RWPE2 (cell line): ENCODE data around the gene OS9.

ENCODE experiments used
- ATAC-seq: fragments of 200-7000 bp; cut with Tn5 transposase; 3 replicates; pipeline ENCODE4 v1.9.1; 2021; ENCODE audit warnings: low read depth
- DNase-seq: peaks from one replicate; pipeline ENCODE4 v3.0.0-alpha.2; 2020; ENCODE audit warnings: low spot score
- H3K27ac ChIP-seq: fragments of 450-650 bp; 2 replicates; pipeline ENCODE4 v1.5.1; 2017; ENCODE audit warnings: mild to moderate bottlenecking; ENCODE audit not compliant: poor library complexity, severe bottlenecking
- H3K27me3 ChIP-seq: fragments of 250-450 bp; sonication (Bioruptor Pico); 2 replicates; pipeline ENCODE4 v1.5.1; 2021; ENCODE audit warnings: mild to moderate bottlenecking, moderate library complexity; ENCODE audit not compliant: insufficient read depth, poor library complexity, severe bottlenecking
- H3K36me3 ChIP-seq: fragments of 250-450 bp; sonication (Bioruptor Pico); 2 replicates; pipeline ENCODE4 v1.5.1; 2020; ENCODE audit warnings: low read depth, mild to moderate bottlenecking, moderate library complexity
- H3K4me1 ChIP-seq: fragments of 250-450 bp; sonication (Bioruptor Pico); 2 replicates; pipeline ENCODE4 v1.5.1; 2021; ENCODE audit warnings: mild to moderate bottlenecking, moderate library complexity; ENCODE audit not compliant: insufficient read depth, poor library complexity, severe bottlenecking
- H3K4me3 ChIP-seq: fragments of 250-450 bp; sonication (Bioruptor Pico); 2 replicates; pipeline ENCODE4 v1.5.1; 2021; ENCODE audit warnings: mild to moderate bottlenecking, moderate library complexity; ENCODE audit not compliant: severe bottlenecking
- H3K9me3 ChIP-seq: fragments of 250-450 bp; sonication (Bioruptor Pico); 2 replicates; pipeline ENCODE4 v1.5.1; 2021; ENCODE audit warnings: mild to moderate bottlenecking, moderate library complexity; ENCODE audit not compliant: severe bottlenecking
- TF ChIP-seq, protein P1 (sequence below): fragments of 450-650 bp; IDR thresholded peaks from one replicate; pipeline ENCODE4 v1.5.1; 2017; ENCODE audit warnings: mild to moderate bottlenecking, moderate library complexity; ENCODE audit not compliant: poor library complexity, severe bottlenecking

Gene OS9

DNA sequence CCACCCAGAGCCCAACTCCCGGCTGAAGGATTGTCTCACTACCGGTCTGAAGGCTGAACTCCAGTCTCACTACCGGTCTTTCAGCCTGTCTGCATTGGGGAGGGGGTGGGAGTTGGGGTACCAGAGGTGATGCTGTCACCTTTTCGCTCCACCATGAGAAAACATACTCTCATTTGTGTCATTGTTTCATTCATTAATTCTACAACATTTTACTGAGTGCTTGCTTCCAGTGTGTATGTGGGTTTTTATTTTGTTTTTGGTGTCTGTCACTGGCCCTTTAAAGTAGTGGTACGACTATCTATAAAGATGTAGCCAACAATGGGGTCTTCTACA lies 58.7 kb downstream of the OS9 start:
- Histone ChIP-seq H3K4me3 (peak overlapping the region; percentile 13), H3K4me1 (peaks cover 8% of the 10 kb centered on the region), H3K9me3 (no peaks in the 10 kb centered on the region), H3K27me3 (no peaks in the 10 kb centered on the region), H3K27ac (peak overlapping the region; percentile 65), H3K36me3 (peaks cover 40% of the 10 kb centered on the region)
- DNase-seq (no peak), ATAC-seq (no peak)
- TF ChIP-seq, protein P1, sequence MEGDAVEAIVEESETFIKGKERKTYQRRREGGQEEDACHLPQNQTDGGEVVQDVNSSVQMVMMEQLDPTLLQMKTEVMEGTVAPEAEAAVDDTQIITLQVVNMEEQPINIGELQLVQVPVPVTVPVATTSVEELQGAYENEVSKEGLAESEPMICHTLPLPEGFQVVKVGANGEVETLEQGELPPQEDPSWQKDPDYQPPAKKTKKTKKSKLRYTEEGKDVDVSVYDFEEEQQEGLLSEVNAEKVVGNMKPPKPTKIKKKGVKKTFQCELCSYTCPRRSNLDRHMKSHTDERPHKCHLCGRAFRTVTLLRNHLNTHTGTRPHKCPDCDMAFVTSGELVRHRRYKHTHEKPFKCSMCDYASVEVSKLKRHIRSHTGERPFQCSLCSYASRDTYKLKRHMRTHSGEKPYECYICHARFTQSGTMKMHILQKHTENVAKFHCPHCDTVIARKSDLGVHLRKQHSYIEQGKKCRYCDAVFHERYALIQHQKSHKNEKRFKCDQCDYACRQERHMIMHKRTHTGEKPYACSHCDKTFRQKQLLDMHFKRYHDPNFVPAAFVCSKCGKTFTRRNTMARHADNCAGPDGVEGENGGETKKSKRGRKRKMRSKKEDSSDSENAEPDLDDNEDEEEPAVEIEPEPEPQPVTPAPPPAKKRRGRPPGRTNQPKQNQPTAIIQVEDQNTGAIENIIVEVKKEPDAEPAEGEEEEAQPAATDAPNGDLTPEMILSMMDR: no peak

DNA sequence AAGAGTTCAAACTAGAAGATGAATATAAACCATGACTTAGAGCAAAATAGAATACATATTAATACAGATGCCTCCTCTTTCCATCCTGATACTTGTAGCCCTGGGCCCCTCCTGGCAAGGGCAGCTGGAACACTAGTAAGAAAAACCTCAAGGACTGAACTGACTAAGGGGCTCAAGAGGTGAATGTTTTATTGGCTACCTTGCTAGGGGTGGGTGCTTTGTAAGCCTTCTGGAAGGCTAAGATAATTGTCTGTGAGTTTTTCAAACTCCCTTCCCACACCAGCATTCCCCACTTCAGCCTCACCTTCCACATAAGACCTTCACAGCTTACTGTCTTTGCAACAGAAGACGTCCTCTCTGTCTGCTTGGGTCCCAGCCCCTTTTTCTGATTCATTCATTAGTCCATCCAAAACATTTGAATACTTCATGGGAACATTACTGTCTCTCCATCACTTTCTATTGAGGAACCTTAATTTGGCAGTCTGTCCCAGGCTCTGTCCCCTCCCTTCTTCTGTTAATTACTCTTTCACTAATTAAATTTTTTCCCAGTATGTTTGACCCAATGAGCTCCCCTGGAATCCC lies 59.9 kb downstream of the OS9 start:
- Histone ChIP-seq H3K9me3 (no peaks in the 10 kb centered on the region), H3K36me3 (peaks cover 33% of the 10 kb centered on the region), H3K4me1 (peaks cover 8% of the 10 kb centered on the region), H3K27me3 (no peaks in the 10 kb centered on the region), H3K27ac (peak overlapping the region; percentile 65), H3K4me3 (no peak overlapping the region)
- ATAC-seq: no peak
- TF ChIP-seq, protein P1: no peak
- no peak for DNase-seq

DNA sequence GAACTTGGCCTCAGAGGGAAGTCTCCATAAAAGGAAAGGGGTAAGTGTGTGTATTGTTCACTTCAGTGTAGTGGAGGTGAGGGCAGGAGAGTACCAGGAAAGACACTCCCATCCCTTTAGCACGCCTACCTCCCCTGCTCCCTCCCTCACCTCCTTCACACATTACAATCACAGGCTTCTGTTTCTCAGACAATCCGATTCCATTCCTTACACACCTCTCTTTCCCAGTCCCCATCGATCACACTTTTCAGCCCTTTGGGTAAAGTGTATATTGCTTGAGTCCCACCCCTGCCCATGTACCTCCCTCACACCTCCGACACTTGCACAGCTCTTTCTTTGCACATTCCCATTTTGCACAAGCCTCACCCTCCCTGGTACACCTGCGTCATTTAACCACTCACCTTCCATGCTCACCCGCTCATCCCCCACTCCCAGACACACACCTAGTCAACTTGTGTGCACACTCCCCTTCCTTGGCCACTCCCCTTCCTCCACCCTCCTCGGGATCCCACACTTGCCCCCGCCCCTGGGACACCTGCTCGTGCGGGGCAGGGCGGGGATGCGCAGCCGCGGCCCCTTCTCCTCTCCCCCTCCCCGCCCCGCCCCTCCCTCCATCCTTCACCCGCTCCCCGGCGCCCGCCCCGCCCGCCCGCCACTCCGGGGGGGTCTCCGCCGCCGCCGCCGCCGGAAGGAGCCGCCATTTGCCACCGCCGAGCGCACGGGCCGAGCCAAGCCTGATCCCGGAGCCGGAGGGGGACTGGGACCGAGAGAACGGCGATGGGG lies 60.7 kb downstream of the OS9 start, which contains the start of gene MARCHF9:
MARCHF9 (plus strand) TSS at position 693 of the 783 bp plus-strand sequence. CDS start 426 bp downstream, outside the sequence.
- peak; percentile 88 for DNase-seq
- no peaks in the 10 kb centered on the region for H3K27me3 ChIP-seq
- H3K36me3 ChIP-seq: peaks cover 25% of the 10 kb centered on the region
- TF ChIP-seq, protein P1: no peak
- peak within 1 kb of the TSS; percentile 65 for H3K27ac ChIP-seq
- H3K9me3 ChIP-seq: no peaks in the 10 kb centered on the region
- peaks cover 8% of the 10 kb centered on the region for H3K4me1 ChIP-seq
- H3K4me3 ChIP-seq: peak within 1 kb of the TSS; percentile 78
- ATAC-seq: peak; percentile 61

DNA sequence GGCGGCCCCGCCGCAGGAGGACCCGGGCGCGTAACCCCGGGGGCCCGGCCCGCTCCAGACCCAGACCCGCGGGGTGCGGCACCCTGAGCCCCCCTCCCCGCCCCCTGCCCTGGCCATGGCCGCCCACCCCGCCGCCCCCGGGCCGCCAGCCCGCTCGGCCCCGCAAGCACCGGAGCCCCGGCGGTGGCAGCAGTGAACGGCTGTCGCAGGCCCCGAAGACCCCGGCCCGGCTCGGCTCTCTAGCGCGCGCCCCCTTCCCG lies 61.2 kb downstream of the OS9 start:
- H3K27ac ChIP-seq: peak overlapping the region; percentile 65
- no peaks in the 10 kb centered on the region for H3K9me3 ChIP-seq
- no peak for DNase-seq
- no peak for ATAC-seq
- TF ChIP-seq, protein P1: no peak
- H3K4me1 ChIP-seq: peaks cover 8% of the 10 kb centered on the region
- H3K36me3 ChIP-seq: peaks cover 20% of the 10 kb centered on the region
- no peaks in the 10 kb centered on the region for H3K27me3 ChIP-seq
- H3K4me3 ChIP-seq: peak overlapping the region; percentile 78
